Activated CD8-positive, alpha-beta memory T cell treated with anti-CD3 and anti-CD28 coated beads, Interleukin-2, amount 50 U/mL, for 4 hours (primary cell): ENCODE results near the gene TTN.
A peak's percentile ranks its signal among the peaks of the same experiment; 100 is the strongest.

Source experiments
- DNase-seq: peaks from one replicate; pipeline ENCODE4 v3.0.0-alpha.2; 2020

TTN gene

GRCh38 chr2:178480227-178481181 is 326.7 kb downstream of the TTN start, which contains the start of gene PLEKHA3:
Gene PLEKHA3 (plus strand): TSS chr2:178480457. CDS start chr2:178480870, 413 bp downstream.
- DNase-seq: peak; percentile 79

DNA sequence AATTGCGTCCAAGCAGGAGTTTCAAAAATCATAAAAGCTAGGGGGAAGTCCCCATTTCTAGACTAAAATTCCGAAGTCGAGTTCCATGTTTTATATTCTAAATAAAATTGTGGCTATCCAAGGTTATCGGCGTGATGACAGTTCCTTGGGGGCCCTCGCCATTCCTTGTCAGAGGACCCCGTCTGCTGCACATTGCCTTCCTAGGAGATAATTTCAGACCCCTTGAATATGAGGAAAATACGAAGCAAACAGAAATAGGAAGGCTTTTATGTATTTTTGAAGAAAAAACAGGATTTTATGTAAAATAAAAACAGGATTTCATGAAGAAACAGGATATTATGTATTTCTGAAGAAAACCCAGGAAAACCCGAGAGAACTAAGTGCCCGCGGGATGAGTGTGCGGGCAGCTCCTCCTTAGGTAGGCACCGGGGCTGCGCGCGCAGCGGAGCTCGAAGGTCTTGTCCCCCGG is 327.4 kb downstream of the TTN start:
- DNase-seq: no peak

DNA sequence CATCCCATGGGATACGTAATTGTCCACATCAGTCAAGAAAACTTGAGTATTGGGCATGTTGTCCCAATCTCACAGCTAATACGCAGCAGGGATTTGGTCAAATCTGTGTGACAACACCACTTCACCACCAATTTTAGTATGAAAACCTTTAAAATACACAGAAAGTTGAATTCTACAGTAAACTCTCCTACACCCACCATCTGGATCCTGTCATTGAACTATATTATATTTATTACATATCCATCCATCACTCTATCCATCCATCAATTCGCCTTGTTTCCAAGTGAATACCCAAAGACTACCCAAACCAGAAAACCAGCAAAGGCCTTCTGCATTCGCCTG is 328.0 kb downstream of the TTN start:
- DNase-seq: no peak

GRCh38 chr2:178478439-178479274 is 328.6 kb downstream of the TTN start, which contains the start of gene FKBP7:
Gene FKBP7 (minus strand): TSS chr2:178478600. CDS start chr2:178478499, 101 bp downstream.
- DNase-seq: peak; percentile 84

- DNase-seq: no peak
These were observed 329.1 kb downstream of the TTN start for GRCh38 chr2:178478130-178478438.

DNA sequence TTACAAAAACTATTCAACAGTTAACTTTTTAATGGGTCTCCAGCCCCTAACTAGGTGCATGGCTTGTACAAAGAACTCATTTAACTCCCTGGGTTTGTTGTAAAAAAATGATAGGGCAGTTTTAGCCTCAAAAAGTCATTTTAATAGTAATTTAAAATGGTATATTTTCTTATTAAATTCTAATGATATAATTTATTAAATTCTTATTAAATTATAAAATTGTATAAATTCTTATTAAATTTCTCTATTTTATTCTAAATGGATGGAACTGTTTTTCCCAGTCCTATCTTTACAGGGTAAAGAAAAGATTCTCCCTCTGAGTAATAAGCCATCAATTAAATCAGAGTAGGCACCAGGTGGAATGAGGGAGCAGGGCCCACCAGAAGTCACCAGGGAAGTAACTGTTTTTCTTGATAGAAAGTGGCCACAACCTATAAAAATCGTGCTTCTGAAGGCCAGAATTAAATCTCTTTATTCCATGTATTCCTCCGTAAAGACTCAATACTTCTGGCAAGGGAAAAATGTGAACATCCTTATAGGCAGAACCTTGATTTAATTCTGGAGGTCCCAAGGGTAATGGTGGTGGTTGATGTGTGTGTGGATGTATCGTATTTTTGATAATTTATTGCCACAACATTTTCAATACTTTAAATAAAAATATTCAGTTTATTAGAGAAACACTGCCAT is 329.6 kb downstream of the TTN start:
- no peak for DNase-seq

GRCh38 chr2:178476477-178476876 is 330.7 kb downstream of the TTN start:
- DNase-seq: no peak
